ENCODE data around the gene CCL22.

DNA sequence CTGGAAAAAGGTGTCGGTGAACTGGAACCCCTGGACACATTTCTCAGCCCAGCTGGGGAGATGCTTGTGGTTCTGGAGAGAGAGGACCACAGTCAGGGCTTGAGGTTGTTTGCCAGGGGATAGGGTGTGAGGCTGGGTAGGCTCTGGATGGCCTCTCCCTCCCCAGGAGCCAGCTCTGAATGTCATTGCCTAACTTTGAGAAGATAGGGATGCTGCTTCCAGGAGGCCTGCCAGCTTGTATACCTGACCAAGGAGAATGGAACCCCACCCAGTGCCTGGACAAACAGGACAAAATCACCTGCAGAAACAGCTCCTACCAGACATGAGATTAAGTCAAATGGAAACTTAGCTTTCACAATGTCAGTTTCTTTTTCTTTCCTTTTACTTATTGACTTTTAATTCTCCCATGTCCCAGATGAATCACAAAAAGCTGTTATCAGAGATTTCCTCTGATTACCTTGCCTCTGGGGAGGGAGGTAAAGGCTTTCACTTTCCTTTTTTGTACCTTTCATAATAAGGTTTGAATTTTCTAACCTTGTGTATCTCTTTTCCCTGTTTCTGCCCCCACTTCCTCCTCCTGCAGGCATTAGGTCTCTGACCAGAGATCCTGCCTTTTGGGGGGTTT, 44.3 kb upstream of the CCL22 start:
- TF ChIP-seq, protein P1, sequence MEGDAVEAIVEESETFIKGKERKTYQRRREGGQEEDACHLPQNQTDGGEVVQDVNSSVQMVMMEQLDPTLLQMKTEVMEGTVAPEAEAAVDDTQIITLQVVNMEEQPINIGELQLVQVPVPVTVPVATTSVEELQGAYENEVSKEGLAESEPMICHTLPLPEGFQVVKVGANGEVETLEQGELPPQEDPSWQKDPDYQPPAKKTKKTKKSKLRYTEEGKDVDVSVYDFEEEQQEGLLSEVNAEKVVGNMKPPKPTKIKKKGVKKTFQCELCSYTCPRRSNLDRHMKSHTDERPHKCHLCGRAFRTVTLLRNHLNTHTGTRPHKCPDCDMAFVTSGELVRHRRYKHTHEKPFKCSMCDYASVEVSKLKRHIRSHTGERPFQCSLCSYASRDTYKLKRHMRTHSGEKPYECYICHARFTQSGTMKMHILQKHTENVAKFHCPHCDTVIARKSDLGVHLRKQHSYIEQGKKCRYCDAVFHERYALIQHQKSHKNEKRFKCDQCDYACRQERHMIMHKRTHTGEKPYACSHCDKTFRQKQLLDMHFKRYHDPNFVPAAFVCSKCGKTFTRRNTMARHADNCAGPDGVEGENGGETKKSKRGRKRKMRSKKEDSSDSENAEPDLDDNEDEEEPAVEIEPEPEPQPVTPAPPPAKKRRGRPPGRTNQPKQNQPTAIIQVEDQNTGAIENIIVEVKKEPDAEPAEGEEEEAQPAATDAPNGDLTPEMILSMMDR (IDR thresholded peaks at IDR 0.05): no peak
- TF ChIP-seq EZH2 (IDR thresholded peaks at IDR 0.05): no peak
- TF ChIP-seq EZH2phosphoT487 (IDR thresholded peaks at IDR 0.05): no peak

Measured in neural progenitor cell (in vitro differentiated cells).